DMS114 treated with DMSO at 0.1 percent for 48 hours (cell line): ENCODE results near the gene COL27A1.

ENCODE experiments used
- DNase-seq: peaks from one replicate; lab custom pipeline; 2025; ENCODE audit not compliant: unreplicated experiment; lab: John Stamatoyannopoulos, UW

The COL27A1 gene

GRCh38 chr9:114240216-114240615 lies 84.9 kb downstream of the COL27A1 start:
- no peak for DNase-seq

- no peak for DNase-seq
Observed at GRCh38 chr9:114240647-114241558, 85.6 kb downstream of the COL27A1 start.

- DNase-seq = no peak
Observed at GRCh38 chr9:114242837-114243236, 87.5 kb downstream of the COL27A1 start.

DNA sequence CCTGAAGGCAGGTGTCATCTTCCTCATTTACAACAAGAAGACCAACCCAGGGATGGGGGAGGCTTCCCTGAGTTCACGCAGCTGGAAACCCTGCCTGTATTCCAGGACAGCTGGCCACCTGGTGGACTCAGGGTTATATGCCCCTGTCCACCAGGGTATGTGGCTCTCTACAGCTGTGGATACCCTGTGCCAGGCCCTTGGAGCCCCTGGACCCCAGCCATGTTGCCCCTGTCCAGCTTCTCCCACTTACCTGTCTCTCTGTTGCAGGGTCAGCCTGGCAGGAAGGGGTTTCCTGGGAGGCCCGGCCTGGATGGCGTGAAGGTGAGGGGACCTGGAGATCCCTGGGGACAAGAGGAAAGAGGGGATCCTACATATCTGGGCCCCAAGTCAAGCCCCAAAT lies 87.9 kb downstream of the COL27A1 start:
- no peak for DNase-seq

GRCh38 chr9:114244570-114244969 lies 89.2 kb downstream of the COL27A1 start:
- no peak for DNase-seq

- no peak for DNase-seq
Observed at GRCh38 chr9:114246558-114246957, 91.2 kb downstream of the COL27A1 start.

- DNase-seq = no peak
Observed at GRCh38 chr9:114247077-114247476, 91.7 kb downstream of the COL27A1 start.

DNA sequence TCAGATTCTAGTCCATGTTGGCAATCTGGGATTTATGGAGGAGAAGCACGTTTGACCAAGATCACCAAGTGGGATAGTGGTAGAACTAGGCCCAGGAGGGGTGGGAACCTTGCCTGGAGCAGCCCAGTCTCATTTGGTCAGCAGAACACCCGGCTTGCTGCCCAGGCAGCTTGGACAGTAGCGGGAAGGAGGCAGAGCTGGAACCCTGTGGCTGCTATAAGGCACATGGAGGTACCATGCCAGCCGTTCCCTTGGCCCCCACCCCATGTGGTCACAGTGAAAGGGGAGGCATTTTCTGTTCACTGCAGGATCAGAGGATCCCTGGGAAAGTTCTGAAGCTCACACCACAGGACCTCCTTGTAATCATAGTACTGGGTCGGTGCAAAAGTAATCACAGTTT lies 92.2 kb downstream of the COL27A1 start:
- DNase-seq = no peak

- no peak for DNase-seq
Observed at GRCh38 chr9:114248299-114248707, 93.0 kb downstream of the COL27A1 start.

- no peak for DNase-seq
Observed at GRCh38 chr9:114249424-114250234, 94.3 kb downstream of the COL27A1 start.

DNA sequence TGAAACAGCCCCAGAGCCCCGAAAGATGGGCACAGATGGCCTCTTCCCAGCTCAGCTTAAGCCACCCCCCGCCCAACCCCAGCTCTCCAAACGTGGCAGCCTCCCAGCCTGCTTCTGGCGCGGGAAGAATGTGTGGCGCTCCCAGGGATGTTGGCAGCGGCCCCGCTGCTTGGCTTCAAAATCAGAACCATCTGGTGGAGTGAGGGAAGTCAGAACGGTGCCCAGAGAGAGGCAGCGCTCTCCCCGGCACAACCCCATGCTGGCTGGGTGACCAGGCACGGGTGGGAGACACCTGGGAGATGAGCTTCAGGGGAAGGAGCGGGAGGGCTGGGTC lies 94.9 kb downstream of the COL27A1 start:
- no peak for DNase-seq

DNA sequence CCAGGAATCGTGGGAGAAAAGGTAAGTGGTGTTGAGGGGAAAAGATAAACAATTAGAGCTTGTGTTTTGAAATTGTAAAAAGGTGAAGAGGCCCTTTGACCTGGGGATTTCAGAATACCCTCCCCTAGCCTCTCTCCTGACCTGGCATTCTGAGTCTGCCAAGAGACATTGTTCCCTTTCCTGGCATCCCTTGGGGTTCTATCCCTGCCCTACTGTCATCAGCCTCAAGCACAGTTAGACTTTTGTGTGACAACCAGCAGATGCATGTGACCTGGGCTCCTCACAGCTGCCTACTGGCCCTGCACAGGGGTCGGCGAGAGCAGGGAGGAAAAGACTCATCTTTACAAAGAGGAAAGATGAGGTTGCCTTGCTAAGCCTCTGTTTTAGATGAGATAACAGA lies 95.3 kb downstream of the COL27A1 start:
- no peak for DNase-seq

DNA sequence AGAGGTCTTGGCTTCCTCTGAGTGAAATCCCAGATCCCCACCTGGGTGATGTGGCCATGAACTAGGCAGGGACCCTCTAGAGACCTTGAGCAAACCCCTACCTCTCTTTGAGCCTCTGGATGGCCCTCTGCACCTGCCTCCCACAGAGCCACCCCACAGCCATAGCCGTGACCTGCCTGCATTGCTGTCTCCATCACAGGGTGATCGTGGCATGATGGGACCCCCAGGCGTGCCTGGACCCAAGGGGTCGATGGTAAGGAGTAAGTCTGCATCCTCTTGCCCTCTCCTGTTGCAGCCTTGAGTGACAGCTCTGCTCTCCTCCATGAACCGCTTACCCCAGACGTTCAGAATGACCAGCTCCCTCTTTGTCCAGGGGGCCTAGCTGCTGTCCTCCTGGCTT lies 97.1 kb downstream of the COL27A1 start:
- DNase-seq = no peak

- DNase-seq = no peak
Observed at GRCh38 chr9:114256827-114257328, 101.5 kb downstream of the COL27A1 start.

- DNase-seq = no peak
Observed at GRCh38 chr9:114258218-114258617, 102.9 kb downstream of the COL27A1 start.

DNA sequence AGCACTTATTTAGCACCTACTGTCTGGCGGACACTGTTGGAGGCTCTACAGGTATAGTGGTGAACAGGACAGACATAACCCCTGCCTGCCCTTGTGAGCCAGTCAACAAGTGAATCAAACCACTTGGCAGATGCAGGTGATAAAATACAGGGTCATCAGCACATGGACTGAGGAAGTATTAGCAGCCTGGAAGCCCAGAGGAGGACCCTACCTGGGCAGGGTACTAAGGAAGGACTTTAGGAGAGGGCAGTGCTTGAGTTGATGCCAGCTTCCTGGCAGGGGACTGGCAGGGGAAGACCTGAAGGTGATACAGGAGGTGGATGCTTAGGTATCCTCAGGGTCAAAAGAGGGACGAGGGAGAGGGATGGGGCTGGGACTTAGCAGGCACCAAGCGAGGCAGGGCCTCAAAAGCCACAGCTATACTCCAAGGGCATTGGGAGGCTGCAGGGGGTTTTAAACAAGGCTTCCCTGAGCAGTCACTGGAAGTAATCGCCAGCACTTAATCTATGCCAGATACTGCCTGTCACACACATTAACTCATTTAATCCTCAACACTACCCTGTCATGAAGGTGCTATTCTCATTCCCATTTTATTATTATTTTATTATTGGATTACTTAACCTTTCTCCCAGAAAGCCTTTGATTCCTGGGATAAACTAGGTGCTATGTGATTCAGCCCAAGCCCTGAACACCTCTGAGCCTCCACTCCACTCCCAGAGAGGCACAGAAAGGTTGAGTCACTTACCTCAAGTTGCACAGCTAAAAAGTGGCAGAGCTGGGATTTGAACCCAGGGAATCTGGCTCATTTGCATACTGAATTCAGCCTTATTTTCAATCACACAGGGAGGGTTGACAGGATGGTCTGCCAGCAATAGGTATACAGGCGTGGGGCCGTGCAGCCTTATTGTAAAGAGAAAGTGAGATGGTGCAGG lies 103.8 kb downstream of the COL27A1 start:
- no peak for DNase-seq

DNA sequence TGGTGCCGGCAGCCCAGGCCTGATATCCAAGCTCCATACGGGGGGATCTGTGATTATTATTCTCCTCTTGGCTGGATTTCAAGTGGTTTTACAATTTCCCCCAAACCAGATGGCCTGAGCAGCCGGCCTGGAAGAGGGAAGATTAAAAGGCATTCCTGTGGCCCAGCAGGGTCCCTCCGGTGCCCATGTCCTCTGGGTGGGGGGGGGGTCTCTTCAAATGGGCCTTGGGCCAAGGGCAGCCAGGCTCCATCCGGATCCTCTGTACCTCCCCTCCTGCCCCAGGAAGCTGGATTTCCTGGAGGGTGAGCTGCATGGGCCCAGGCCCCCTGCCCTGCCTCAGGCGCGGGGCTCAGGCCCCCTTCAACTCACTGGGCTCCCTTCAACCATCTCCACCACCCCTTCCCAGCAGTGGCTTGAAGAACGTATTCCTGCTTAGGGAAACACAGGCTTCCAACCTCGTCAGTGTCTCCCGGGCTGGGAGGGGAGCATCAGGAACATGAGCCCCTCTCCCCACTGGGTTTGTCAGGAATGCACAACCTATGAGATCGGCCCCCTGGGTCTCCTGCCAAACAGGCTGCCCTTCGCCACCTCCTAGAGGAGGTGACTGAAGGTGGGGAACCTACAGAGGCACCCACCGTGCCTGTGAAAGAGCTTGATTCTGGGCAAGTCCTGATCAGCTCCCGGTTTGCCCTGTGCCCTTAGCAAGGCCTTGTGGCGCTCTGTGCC lies 104.6 kb downstream of the COL27A1 start:
- DNase-seq = no peak

DNA sequence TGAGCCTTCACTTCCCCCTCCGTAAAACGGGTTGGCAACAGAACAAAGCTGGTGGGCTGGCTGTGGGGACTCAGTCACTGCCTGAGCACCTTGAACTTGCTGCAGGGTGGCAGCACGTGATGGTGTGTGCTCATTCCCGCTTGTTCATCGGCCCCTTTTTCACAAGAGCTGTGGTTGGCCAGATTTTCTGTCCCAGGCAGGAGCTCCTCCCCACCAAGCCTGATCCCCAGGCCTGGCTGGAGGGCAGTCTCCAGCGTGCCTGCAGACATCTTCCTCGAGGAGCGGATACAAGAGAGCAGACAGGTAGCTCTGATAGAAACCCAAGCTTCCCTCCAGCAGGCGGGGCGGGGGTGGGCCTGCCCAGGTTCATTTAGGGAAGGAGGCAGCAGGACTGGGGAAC lies 105.7 kb downstream of the COL27A1 start:
- DNase-seq = no peak

- DNase-seq = no peak
Observed at GRCh38 chr9:114261987-114262386, 106.7 kb downstream of the COL27A1 start.

DNA sequence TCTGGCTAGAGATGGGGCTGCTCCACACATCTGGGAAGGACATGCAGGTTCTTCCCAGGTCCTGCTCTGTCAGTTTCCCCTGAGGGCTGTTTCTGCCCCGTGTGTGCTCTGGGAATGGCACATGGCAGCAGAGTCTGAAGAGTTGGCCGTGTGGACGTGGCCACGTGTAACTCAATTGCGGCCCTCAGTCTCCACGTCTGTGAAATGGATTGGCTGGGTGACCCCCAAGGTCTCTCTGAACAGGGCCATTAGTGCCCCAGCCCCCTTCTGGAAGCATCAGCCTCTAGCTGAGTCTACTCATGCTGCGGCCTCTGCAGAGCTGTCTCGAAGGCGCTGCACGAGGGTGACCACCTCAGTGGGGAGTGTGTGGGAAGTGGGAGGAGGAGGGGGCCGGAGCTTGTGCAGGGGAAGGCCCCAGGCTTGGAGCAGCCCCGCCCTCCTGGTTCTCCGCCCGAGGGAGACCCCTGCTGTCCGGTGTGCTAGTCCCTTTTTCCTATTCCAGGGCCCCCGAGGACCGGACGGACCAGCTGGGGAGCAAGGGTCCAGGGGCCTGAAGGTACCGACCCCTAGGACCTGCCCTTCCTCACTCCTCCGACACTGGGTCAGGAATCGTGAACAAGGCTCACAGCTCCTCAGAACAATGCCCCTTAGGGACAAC lies 108.6 kb downstream of the COL27A1 start:
- DNase-seq = no peak
